ENCODE data around the gene HRNR. TPM values are rescaled to one million over a fixed set of nuclear protein-coding genes. Genes with fewer than 3 reads are reported as not detected.

The HRNR gene
- total RNA-seq, 1 donor from 2014 or later: not detected

GRCh38 chr1:152189657-152190442 is 34.1 kb downstream of the HRNR start:
- intact Hi-C loops (cut with micrococcal nuclease): loop anchor here (1.0 to 10.0 kb wide), 5 partner anchors 79 to 268 kb away; no protein-coding TSS in a partner anchor

- intact Hi-C loops (cut with micrococcal nuclease): loop anchor here (1.0 to 10.0 kb wide), 5 partner anchors 78 to 269 kb away; no protein-coding TSS in a partner anchor
Observed at GRCh38 chr1:152188673-152189591, 35.1 kb downstream of the HRNR start.

GRCh38 chr1:152186556-152187285 is 37.3 kb downstream of the HRNR start:
- intact Hi-C loops (cut with micrococcal nuclease): loop anchor here (10.0 kb wide), 1 partner anchor 222 kb away; no protein-coding TSS in a partner anchor

GRCh38 chr1:152185544-152186391 is 38.2 kb downstream of the HRNR start:
- intact Hi-C loops (cut with micrococcal nuclease): loop anchor here (1.0 to 10.0 kb wide), 5 partner anchors 43 to 251 kb away; no protein-coding TSS in a partner anchor

- intact Hi-C loops (cut with micrococcal nuclease): loop anchor here (10.0 kb wide), 1 partner anchor 218 kb away; no protein-coding TSS in a partner anchor
Observed at GRCh38 chr1:152182944-152183361, 41.0 kb downstream of the HRNR start.

- intact Hi-C loops (cut with micrococcal nuclease): loop anchor here (10.0 kb wide), 1 partner anchor 218 kb away; no protein-coding TSS in a partner anchor
Observed at GRCh38 chr1:152182431-152182830, 41.6 kb downstream of the HRNR start.

GRCh38 chr1:152179566-152179965 is 44.4 kb downstream of the HRNR start:
- intact Hi-C loops (cut with micrococcal nuclease): no loop called here

GRCh38 chr1:152170287-152170905 is 53.6 kb downstream of the HRNR start:
- intact Hi-C loops (cut with micrococcal nuclease): no loop called here

- intact Hi-C loops (cut with micrococcal nuclease): no loop called here
Observed at GRCh38 chr1:152169366-152170025, 54.5 kb downstream of the HRNR start.

- intact Hi-C loops (cut with micrococcal nuclease): no loop called here
Observed at GRCh38 chr1:152168535-152168868, 55.5 kb downstream of the HRNR start.

GRCh38 chr1:152167835-152168534 is 56.0 kb downstream of the HRNR start:
- intact Hi-C loops (cut with micrococcal nuclease): no loop called here

GRCh38 chr1:152166966-152167365 is 57.0 kb downstream of the HRNR start:
- intact Hi-C loops (cut with micrococcal nuclease): no loop called here

GRCh38 chr1:152165286-152166077 is 58.5 kb downstream of the HRNR start:
- intact Hi-C loops (cut with micrococcal nuclease): no loop called here

- intact Hi-C loops (cut with micrococcal nuclease): no loop called here
Observed at GRCh38 chr1:152164517-152165136, 59.4 kb downstream of the HRNR start.

- intact Hi-C loops (cut with micrococcal nuclease): no loop called here
Observed at GRCh38 chr1:152162792-152163463, 61.1 kb downstream of the HRNR start.
